GM12864 (cell line): Measurements from ENCODE around the gene RUSC1.

ENCODE experiments used
- DNase-seq: peaks from one replicate; pipeline ENCODE4 v3.0.0-alpha.2; 2011; ENCODE audit warnings: low read depth
- H3K4me3 ChIP-seq: 2 replicates; pipeline ENCODE4 v1.5.1; 2011; ENCODE audit warnings: mild to moderate bottlenecking, low read depth, low read length, control low read depth
- CTCF ChIP-seq: IDR thresholded peaks from 2 replicates; pipeline ENCODE4 v1.5.1; 2011; ENCODE audit warnings: low read depth, mild to moderate bottlenecking, moderate library complexity, low read length, control low read depth, inconsistent platforms; ENCODE audit errors: missing control alignments

Gene RUSC1

GRCh38 chr1:155339515-155340097, 18.9 kb downstream of the RUSC1 start:
- TF ChIP-seq CTCF = no peak
- no peak for DNase-seq
- H3K4me3 ChIP-seq = no peak overlapping the region

DNA sequence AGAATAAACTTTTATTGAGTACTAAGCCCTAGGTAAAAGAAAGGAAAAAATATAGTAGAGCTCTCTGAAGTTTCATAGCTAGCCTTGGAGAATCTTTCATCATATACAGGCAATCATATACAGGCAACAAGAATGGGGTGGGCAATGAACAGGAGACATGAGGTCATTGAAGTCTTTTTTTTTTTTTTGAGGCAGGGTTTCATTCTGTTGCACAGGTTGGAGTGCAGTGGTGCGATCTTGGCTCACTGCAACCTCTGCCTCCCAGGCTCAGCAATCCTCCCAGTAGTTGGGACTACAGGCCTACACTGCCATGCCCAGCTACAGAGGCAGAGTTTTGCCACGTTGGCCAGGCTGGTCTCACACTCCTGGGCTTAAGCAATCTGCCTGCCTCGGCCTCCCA, 22.1 kb downstream of the RUSC1 start:
- no peak for TF ChIP-seq CTCF
- no peak overlapping the region for H3K4me3 ChIP-seq
- DNase-seq = no peak

GRCh38 chr1:155352631-155353030, 31.9 kb downstream of the RUSC1 start:
- no peak for DNase-seq
- TF ChIP-seq CTCF = no peak
- no peak overlapping the region for H3K4me3 ChIP-seq

GRCh38 chr1:155360051-155360450, 39.4 kb downstream of the RUSC1 start:
- H3K4me3 ChIP-seq = no peak overlapping the region
- DNase-seq = no peak
- no peak for TF ChIP-seq CTCF

DNA sequence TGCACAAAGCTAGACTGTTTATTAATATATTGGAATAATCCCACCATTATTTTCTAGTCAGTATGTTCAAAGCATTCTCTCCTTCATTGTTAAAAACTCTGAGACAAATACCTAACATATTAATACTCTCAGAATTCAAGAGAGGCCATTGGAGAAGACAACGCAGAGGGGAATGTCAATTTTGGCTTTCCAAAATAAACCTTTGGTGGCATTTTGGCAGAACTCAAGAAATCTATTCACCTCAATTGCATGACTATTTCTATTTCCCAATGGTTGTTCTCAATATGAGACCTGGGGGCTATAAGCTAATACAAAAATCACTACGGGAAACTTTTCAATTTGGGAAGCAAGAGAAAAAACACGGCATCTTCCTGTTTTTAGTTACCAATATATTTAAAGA, 58.5 kb downstream of the RUSC1 start:
- no peak for DNase-seq
- no peak for TF ChIP-seq CTCF
- no peak overlapping the region for H3K4me3 ChIP-seq

DNA sequence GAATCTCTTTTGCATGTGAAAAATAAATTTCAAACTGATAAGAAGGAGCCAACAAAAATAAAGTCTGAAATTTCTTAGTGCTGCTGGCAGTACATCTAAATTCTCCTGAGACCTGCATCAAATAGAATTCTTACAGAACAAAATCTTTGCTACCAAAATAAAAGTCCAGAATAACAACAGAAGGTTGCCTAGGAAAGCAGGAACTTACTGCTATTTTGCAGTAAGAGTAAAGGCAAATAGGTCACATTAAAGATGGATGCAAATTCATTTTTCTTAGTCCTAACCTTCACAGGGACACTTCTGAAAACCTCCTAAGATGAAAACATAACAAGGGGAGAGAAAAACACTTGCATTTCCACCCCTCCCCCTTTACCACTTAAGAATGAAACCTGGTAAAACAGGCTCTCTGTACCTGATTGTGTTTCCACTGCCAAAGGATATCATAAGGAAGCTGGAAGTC, 59.0 kb downstream of the RUSC1 start:
- no peak for DNase-seq
- no peak overlapping the region for H3K4me3 ChIP-seq
- TF ChIP-seq CTCF = no peak
